ENCODE measurements around the gene SDK1. TPM values are rescaled to one million over a fixed set of nuclear protein-coding genes. Genes with fewer than 3 reads are reported as not detected.

The SDK1 gene
- total RNA-seq, 6 experiments from 2014 or later, result not detected

DNA sequence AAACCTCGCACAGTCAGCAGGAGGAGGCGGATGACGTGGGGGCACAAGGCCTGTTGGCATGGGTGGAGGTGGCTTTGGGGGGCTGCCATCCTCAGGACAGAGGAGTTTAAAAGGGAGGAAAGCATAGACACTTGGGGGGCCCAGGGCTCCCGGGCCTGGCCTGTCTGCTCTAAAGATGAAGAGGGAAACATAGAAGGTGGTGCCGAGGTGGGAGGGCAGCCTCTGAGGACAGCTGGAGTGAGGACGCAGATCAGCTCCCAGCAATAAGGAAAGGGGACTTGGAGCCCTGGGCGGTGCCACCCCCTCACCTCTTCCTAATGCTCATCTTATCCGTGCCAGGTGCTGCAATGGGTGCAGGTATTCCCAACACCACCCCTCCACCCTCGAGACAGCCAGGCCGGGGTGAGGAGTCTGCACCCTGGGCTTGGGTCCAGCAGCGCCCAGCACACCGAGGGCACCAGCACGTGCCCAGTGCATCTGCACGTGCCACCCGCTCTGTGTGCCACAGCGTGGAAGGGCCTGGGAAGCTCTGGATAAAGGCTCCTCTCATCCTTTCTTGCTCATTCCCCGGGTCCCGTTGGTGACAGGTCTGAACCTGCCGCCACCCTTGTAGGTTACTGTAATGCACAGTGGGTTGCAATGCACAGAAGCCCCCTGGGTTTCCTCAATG lies 815.0 kb downstream of the SDK1 start:
- peaks cover 10% of the 10 kb centered on the region for H3K36me3 Mint-ChIP-seq (ENCODE audit: low read depth)
- TF ChIP-seq, protein P1, sequence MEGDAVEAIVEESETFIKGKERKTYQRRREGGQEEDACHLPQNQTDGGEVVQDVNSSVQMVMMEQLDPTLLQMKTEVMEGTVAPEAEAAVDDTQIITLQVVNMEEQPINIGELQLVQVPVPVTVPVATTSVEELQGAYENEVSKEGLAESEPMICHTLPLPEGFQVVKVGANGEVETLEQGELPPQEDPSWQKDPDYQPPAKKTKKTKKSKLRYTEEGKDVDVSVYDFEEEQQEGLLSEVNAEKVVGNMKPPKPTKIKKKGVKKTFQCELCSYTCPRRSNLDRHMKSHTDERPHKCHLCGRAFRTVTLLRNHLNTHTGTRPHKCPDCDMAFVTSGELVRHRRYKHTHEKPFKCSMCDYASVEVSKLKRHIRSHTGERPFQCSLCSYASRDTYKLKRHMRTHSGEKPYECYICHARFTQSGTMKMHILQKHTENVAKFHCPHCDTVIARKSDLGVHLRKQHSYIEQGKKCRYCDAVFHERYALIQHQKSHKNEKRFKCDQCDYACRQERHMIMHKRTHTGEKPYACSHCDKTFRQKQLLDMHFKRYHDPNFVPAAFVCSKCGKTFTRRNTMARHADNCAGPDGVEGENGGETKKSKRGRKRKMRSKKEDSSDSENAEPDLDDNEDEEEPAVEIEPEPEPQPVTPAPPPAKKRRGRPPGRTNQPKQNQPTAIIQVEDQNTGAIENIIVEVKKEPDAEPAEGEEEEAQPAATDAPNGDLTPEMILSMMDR (IDR thresholded peaks at IDR 0.05), result no peak
- H3K4me3 Mint-ChIP-seq, result no peak overlapping the region
- 0 out of 2 replicates have a peak, but pooled peaks cover 1% of the 10 kb centered on the region for H3K27me3 Mint-ChIP-seq (ENCODE audit: insufficient read depth)
- H3K4me1 Mint-ChIP-seq (ENCODE audit: low read depth), result no peaks in the 10 kb centered on the region
- peaks cover 67% of the 10 kb centered on the region for H3K9me3 Mint-ChIP-seq
- no peak for DNase-seq
- no peak overlapping the region for H3K27ac Mint-ChIP-seq

DNA sequence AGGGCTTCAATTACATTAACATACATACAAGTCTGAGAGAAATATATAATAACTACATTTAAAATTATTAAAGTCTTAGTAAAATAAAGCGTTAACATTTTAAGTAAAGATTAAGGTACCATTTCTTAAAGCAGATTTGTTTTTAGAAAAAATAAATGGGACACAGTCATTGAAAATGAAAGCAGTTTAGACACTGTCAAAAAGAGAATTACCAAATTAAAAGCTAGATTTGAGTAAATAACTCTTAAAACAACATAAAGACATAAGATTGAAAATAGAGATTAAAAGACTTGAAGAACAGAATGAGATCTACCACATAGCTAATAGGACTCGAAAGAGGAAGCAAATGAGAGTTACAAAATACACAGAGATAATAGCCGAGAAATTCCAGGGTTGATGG lies 818.8 kb downstream of the SDK1 start:
- H3K27me3 Mint-ChIP-seq (ENCODE audit: insufficient read depth), result peaks cover 1% of the 10 kb centered on the region; the same call in 1 of the 2 replicates
- no peaks in the 10 kb centered on the region for H3K4me1 Mint-ChIP-seq (ENCODE audit: low read depth)
- no peak overlapping the region for H3K27ac Mint-ChIP-seq
- DNase-seq, result no peak
- H3K36me3 Mint-ChIP-seq (ENCODE audit: low read depth), result peaks cover 16% of the 10 kb centered on the region
- TF ChIP-seq, protein P1 (IDR thresholded peaks at IDR 0.05), result no peak
- peaks cover 74% of the 10 kb centered on the region for H3K9me3 Mint-ChIP-seq
- no peak overlapping the region for H3K4me3 Mint-ChIP-seq

DNA sequence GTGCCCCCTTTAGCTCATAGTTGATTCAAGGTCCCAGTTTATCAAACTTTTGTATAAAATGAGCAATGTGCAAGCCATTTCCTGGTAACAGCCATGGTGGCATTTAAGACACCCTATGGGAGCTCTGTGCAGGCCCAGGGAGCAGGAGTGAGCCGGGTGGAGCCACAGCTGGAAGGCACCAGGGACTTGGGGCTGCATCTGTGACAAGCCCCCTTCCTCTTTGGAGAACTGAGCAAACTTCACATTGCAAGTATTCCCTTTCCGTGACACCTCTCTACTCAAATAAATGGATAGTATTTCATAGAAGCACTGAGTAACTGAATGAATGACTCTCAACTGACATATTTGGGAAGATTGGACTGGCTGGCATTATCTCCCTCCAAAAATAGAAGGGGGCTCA lies 822.3 kb downstream of the SDK1 start:
- DNase-seq, result no peak
- peaks cover 74% of the 10 kb centered on the region for H3K9me3 Mint-ChIP-seq
- no peak overlapping the region for H3K27ac Mint-ChIP-seq
- H3K36me3 Mint-ChIP-seq (ENCODE audit: low read depth), result peaks cover 16% of the 10 kb centered on the region; the same call in 1 of the 2 replicates
- TF ChIP-seq, protein P1 (IDR thresholded peaks at IDR 0.05), result no peak
- H3K4me3 Mint-ChIP-seq, result no peak overlapping the region
- H3K4me1 Mint-ChIP-seq (ENCODE audit: low read depth), result no peaks in the 10 kb centered on the region
- H3K27me3 Mint-ChIP-seq (ENCODE audit: insufficient read depth), result no peaks in the 10 kb centered on the region; the same call in 1 of the 2 replicates

DNA sequence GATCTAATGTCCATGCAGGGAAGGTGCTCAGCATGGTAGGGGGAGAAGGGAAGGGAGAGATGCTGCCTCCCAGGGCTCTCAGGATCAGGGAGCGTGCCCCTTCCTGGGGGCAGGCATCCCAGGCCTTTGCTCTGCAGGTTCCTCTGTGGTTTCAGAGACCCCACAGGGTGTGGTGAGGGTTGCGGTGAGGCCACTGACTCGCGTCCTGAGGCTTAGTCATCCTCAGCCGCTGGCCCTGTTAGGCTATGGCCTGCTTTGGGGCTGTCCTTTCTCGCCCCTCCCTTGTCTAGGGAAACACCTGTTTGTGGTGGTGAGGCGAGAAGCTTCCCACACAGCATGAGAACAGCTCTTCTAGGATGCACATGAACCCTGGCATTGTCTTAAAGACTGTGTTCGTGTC lies 822.8 kb downstream of the SDK1 start:
- TF ChIP-seq, protein P1 (IDR thresholded peaks at IDR 0.05), result no peak
- no peak for DNase-seq
- Mint-ChIP-seq H3K9me3 (peaks cover 70% of the 10 kb centered on the region), H3K36me3 (ENCODE audit: low read depth) (peaks cover 16% of the 10 kb centered on the region; the same call in 1 of the 2 replicates), H3K4me1 (ENCODE audit: low read depth) (no peaks in the 10 kb centered on the region), H3K4me3 (no peak overlapping the region), H3K27ac (no peak overlapping the region), H3K27me3 (ENCODE audit: insufficient read depth) (no peaks in the 10 kb centered on the region; the same call in 1 of the 2 replicates)

DNA sequence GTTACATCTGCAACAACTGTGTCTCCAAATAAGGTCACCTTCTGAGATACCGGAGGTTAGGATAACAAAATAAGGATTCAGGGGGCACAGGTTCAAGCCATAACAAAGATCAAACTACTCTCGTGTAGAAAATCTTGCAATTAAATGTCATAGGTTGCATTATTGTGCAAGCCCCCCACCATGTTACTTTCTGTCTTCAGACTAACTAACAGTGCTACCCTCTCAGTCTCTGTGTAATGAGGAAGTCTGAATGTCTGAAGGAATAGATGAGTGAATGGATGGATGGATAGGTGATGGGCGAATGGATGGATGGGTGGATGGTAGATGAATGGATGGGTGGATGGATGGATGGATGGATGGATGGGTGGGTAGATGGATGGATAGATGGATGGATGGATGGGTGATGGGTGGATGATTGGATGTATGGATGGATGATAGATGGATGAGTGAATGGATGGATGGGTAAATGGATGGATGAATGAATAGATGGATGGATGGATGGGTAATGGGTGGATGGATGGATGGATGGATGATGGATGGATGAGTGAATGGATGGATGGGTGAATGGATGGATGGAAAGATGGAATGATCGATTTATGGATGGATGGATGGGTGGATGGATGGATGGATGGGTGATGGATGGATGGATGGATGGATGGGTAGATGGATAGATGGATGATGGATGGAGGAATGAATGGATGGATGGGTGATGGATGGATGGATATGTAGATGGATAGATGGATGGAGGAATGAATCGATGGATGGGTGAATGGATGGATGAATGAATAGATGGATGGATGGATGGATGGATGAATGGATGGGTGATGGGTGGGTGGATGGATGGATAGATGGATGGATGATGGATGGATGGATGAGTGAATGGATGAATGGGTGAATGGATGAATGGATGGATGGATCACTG lies 823.8 kb downstream of the SDK1 start:
- Mint-ChIP-seq H3K27ac (no peak overlapping the region), H3K36me3 (ENCODE audit: low read depth) (peaks cover 16% of the 10 kb centered on the region; the same call in 1 of the 2 replicates)

More for the DNA sequence above, 823.8 kb downstream of the SDK1 start:
- no peak for DNase-seq
- no peaks in the 10 kb centered on the region; the same call in 1 of the 2 replicates for H3K27me3 Mint-ChIP-seq (ENCODE audit: insufficient read depth)
- no peak overlapping the region for H3K4me3 Mint-ChIP-seq
- TF ChIP-seq, protein P1 (IDR thresholded peaks at IDR 0.05), result no peak
- H3K4me1 Mint-ChIP-seq (ENCODE audit: low read depth), result no peaks in the 10 kb centered on the region
- peaks cover 63% of the 10 kb centered on the region for H3K9me3 Mint-ChIP-seq
